Measurements from ENCODE around the gene BBS2. TPM values are rescaled to one million over a fixed set of nuclear protein-coding genes. Genes with fewer than 3 reads are reported as not detected.

BBS2 gene
- total RNA-seq, 1 donor from 2014 or later = 40.7 TPM

- Mint-ChIP-seq H3K9me3 (ENCODE audit: unreplicated experiment) (peaks cover 4% of the 10 kb centered on the region), H3K36me3 (ENCODE audit: unreplicated experiment) (no peaks in the 10 kb centered on the region), H3K27ac (ENCODE audit: unreplicated experiment) (no peak overlapping the region), H3K27me3 (ENCODE audit: unreplicated experiment) (no peaks in the 10 kb centered on the region), H3K4me3 (ENCODE audit: unreplicated experiment) (no peak overlapping the region), H3K4me1 (ENCODE audit: low read depth, unreplicated experiment) (no peaks in the 10 kb centered on the region)
- DNase-seq = no peak
- no peak for TF ChIP-seq CTCF (IDR thresholded peaks at IDR 0.05; ENCODE audit: partially characterized antibody, unreplicated experiment)
Measured at GRCh38 chr16:56525236-56525635, 5.4 kb upstream of the BBS2 start.

GRCh38 chr16:56520251-56520577, 390 bp upstream of the BBS2 start:
- H3K4me3 Mint-ChIP-seq (ENCODE audit: unreplicated experiment) = peak overlapping the region; percentile 90
- peaks cover 5% of the 10 kb centered on the region for H3K4me1 Mint-ChIP-seq (ENCODE audit: low read depth, unreplicated experiment)
- DNase-seq = no peak
- no peak overlapping the region for H3K27ac Mint-ChIP-seq (ENCODE audit: unreplicated experiment)
- no peaks in the 10 kb centered on the region for H3K36me3 Mint-ChIP-seq (ENCODE audit: unreplicated experiment)
- TF ChIP-seq CTCF (IDR thresholded peaks at IDR 0.05; ENCODE audit: partially characterized antibody, unreplicated experiment) = no peak
- no peaks in the 10 kb centered on the region for H3K27me3 Mint-ChIP-seq (ENCODE audit: unreplicated experiment)
- H3K9me3 Mint-ChIP-seq (ENCODE audit: unreplicated experiment) = peaks cover 4% of the 10 kb centered on the region

- no peak for DNase-seq
- H3K9me3 Mint-ChIP-seq (ENCODE audit: unreplicated experiment) = peaks cover 4% of the 10 kb centered on the region
- no peak overlapping the region for H3K27ac Mint-ChIP-seq (ENCODE audit: unreplicated experiment)
- peak overlapping the region; percentile 90 for H3K4me3 Mint-ChIP-seq (ENCODE audit: unreplicated experiment)
- H3K27me3 Mint-ChIP-seq (ENCODE audit: unreplicated experiment) = no peaks in the 10 kb centered on the region
- TF ChIP-seq CTCF (IDR thresholded peaks at IDR 0.05; ENCODE audit: partially characterized antibody, unreplicated experiment) = no peak
- peaks cover 5% of the 10 kb centered on the region for H3K4me1 Mint-ChIP-seq (ENCODE audit: low read depth, unreplicated experiment)
- no peaks in the 10 kb centered on the region for H3K36me3 Mint-ChIP-seq (ENCODE audit: unreplicated experiment)
Measured at GRCh38 chr16:56518425-56518824, 1.4 kb downstream of the BBS2 start.

- Mint-ChIP-seq H3K4me3 (ENCODE audit: unreplicated experiment) (no peak overlapping the region), H3K27me3 (ENCODE audit: unreplicated experiment) (no peaks in the 10 kb centered on the region), H3K27ac (ENCODE audit: unreplicated experiment) (no peak overlapping the region), H3K36me3 (ENCODE audit: unreplicated experiment) (no peaks in the 10 kb centered on the region), H3K9me3 (ENCODE audit: unreplicated experiment) (peaks cover 4% of the 10 kb centered on the region), H3K4me1 (ENCODE audit: low read depth, unreplicated experiment) (peaks cover 5% of the 10 kb centered on the region)
- no peak for DNase-seq
- no peak for TF ChIP-seq CTCF (IDR thresholded peaks at IDR 0.05; ENCODE audit: partially characterized antibody, unreplicated experiment)
Measured at GRCh38 chr16:56517206-56517605, 2.6 kb downstream of the BBS2 start.

GRCh38 chr16:56515665-56516064, 4.2 kb downstream of the BBS2 start:
- Mint-ChIP-seq H3K36me3 (ENCODE audit: unreplicated experiment) (no peaks in the 10 kb centered on the region), H3K4me1 (ENCODE audit: low read depth, unreplicated experiment) (peaks cover 5% of the 10 kb centered on the region), H3K4me3 (ENCODE audit: unreplicated experiment) (no peak overlapping the region), H3K27me3 (ENCODE audit: unreplicated experiment) (no peaks in the 10 kb centered on the region), H3K9me3 (ENCODE audit: unreplicated experiment) (peaks cover 1% of the 10 kb centered on the region), H3K27ac (ENCODE audit: unreplicated experiment) (no peak overlapping the region)
- no peak for TF ChIP-seq CTCF (IDR thresholded peaks at IDR 0.05; ENCODE audit: partially characterized antibody, unreplicated experiment)
- DNase-seq = no peak
